SW480 (cell line): ENCODE results near the gene KRTAP9-2.
"Not testable (repeated sequence)": the region's sequence is repeated elsewhere in the genome, so short reads cannot be mapped to it uniquely, and the experiment has no call there.

Experiments
- DNase-seq: peaks from one replicate; pipeline ENCODE4 v3.0.0-alpha.2; 2016; ENCODE audit warnings: low spot score

Gene KRTAP9-2, protein sequence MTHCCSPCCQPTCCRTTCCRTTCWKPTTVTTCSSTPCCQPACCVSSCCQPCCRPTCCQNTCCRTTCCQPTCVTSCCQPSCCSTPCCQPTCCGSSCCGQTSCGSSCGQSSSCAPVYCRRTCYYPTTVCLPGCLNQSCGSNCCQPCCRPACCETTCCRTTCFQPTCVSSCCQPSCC

GRCh38 chr17:41226598-41227095 lies at the start of gene KRTAP9-2:
TSS of gene KRTAP9-2 (plus strand) at chr17:41226648. CDS start at chr17:41226655, 7 bp downstream.
- DNase-seq: not testable (repeated sequence)

GRCh38 chr17:41176744-41177387 lies 49.6 kb upstream of the KRTAP9-2 start:
- no peak for DNase-seq

DNA sequence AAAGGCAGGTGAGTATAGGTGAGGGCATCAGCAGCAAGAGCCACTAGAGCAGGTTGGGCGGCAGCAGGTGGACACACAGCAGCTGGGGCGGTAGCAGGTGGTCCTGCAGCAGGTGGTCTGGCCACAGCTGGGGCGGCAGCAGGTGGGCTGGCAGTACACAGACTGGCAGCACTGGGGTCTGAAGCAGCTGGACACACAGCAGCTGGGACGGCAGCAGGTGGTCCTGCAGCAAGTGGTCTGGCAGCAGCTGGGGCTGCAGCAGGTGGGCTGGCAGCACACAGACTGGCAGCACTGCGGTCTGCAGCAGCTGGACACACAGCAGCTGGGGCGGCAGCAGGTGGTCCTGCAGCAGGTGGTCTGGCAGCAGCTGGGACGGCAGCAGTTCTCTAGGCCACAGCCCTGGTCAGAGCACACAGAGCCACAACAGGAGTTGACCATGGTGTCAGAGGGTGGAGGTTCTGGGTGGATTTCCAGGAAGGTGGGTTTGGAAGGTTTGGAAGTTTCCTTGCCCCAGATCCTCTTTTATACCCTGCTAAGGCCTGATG lies 48.6 kb upstream of the KRTAP9-2 start, which contains the start of gene KRTAP4-2:
KRTAP4-2 (minus strand) TSS at position 495 of the 545 bp plus-strand sequence; CDS start at position 438, 57 bp downstream.
- DNase-seq: no peak

DNA sequence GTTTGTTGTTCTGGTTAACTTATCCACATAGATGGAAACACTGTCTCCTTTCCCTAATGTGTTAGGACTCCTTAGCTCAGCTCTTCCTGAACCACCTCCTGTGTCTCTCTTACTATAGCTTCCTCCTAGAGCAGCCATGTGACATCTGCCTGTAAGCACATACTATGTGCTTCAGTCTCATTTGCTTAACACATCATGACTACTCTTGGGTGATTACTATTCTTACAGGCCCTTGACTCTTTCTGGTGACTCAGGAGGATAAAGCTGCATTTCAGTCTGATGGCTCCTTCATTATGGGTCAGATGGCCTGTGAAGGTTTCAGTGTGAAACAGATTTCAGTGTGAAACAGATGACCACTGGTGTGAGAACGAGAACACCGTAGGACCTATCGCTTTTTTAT lies 48.1 kb upstream of the KRTAP9-2 start:
- no peak for DNase-seq

DNA sequence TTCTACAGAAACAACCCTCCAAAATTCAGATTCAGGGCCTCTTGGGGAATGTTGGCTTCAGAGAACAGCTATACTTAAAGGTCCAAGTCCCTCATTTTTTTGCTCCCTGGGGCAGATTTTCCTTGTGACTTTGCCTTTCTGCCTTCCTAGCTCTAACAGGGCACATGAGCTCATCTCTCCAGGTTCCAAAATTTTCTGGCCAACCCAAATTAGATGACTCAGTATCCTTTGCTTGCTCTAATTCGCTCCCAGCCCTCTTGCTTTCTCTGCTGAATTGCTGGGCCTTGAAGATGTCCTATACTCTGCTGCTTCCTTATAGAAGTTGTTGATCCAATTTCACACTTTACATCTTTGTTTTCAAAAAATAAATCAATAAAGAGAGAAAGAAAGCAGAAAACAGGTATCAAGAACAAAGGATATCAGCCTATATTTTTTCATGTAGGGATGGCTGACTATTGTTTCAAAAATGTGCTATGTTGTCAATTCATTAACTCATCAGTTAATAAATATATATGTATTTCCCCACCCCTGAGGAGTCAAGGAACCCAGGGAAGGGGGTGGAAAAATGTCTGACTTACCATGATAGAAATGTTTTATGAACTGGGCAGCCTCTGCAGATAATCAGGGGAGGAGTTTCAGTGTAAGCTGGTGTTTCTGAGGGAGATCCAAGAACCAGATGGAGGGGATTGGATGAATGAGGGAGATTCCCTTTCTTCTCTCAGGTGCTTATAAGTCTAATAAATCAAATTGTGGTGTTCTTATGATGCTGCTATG lies 47.4 kb upstream of the KRTAP9-2 start:
- DNase-seq: no peak

DNA sequence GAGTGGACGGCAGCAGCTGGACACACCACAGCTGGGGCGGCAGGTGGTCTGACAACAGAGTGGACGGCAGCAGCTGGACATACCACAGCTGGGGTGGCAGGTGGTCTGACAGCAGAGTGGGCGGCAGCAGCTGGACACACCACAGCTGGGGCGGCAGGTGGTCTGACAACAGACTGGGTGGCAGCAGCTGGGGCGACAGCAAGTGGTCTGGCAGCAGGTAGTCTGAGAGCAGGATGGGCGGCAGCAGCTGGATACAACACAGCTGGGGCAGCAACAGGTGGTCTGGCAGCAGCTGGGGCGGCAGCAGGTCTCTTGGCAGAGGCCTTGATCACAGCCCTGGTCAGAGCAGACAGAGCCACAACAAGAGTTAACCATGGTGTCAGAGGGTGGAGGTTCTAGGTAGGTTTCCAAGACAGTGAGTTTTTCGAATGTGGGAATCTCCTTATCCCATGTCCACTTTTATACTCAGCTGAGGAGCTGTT lies 41.9 kb upstream of the KRTAP9-2 start, which contains the start of gene KRTAP4-1:
KRTAP4-1 (minus strand) TSS at position 432 of the 482 bp plus-strand sequence; CDS start at position 375, 57 bp downstream.
- DNase-seq: no peak

GRCh38 chr17:41185001-41185400 lies 41.4 kb upstream of the KRTAP9-2 start:
- no peak for DNase-seq

DNA sequence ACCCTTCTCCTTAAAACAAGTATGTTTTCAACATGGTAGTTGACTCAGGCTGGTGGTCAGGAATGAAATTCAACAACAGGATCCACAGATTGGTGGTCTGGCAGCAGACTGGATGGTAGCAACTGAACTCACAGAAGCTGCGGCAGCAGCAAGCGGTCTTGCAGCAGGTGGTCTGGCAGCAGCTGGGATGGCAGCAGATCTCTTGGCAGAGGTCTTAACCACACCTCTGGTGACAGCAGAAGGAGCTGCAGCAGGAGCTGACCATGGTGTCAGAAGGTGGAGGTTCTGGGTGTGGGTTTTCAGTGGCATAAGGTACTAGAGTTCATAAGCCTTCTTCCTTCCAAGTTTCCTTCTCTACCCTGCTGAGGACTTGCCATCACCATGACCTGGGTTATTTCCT lies 39.6 kb upstream of the KRTAP9-2 start:
- no peak for DNase-seq

GRCh38 chr17:41189837-41190318 lies 36.6 kb upstream of the KRTAP9-2 start, which contains the start of gene KRTAP9-1:
TSS of gene KRTAP9-1 (plus strand) at chr17:41189887. CDS start at chr17:41189887, 0 bp downstream.
- DNase-seq: not testable (repeated sequence)

DNA sequence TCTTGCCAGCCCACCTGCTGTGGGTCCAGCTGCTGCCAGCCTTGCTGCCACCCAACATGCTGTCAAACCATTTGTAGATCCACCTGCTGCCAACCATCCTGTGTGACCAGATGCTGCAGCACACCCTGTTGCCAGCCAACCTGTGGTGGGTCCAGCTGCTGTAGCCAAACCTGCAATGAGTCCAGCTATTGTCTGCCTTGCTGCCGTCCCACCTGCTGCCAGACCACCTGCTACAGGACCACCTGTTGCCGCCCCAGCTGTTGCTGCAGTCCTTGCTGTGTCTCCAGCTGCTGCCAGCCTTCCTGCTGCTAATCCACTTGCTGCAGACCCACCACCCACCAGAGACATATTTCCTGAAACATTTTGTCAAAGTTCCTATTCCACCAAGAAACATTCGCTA lies 36.1 kb upstream of the KRTAP9-2 start:
- DNase-seq: no peak

- no peak for DNase-seq
Observed at GRCh38 chr17:41196068-41196467, 30.4 kb upstream of the KRTAP9-2 start.

DNA sequence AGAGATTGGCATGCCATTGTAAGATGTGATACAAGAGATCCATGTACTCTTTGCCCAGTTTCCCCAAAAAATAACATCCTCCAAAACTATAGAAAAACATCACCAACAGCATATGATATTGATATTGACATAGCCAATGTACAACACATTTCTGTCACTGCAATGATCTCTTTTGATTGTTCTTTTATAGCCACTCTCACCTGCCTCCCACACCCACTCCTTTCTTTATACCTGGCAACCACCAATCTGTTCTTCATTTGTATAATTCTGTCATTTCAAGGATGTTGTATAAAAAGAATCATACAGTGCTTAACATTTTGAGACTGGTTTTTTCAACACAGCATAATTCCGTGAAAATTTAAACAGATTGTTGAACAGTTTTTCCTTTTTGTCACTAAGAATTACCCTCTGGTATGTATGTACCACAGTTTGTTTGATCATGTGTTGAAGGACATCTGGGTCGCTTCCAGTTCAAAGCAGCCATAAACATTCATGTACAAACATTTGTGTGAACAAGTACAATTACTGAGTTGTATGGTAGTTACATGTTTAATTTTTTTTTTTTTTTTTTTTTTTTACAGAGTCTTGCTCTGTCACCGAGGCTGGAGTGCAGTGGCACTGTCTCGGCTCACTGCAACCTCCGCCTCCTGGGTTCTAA lies 26.9 kb upstream of the KRTAP9-2 start:
- DNase-seq: peak; percentile 35

DNA sequence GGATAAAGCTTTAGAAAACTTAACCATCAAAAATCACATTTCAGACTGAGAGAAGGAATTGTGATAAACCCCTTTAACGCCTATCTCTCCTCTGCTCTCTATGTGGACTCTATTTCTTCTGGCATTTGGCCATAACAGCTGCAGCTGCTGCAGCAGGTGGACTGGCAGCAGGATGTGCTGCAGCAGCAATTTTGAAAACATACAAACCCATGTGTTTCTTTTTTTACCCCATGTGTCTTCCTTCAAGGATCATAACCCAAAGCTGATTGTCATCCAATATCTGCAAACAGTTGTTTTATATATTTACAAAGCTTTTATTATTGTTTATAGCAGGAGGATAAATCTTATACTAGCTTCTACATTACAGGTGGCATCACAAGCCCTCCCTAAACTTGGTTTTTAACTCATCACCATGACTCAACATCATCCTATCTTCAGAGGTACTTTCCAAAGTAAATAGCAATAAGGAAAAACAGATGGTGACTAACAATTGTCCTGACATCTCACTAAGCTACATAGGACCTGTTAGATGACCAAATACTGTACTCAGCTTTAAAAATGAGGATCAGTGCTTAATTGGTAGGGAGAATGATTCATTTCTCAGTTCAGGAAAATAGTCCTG lies 14.5 kb upstream of the KRTAP9-2 start:
- peak; percentile 8 for DNase-seq

GRCh38 chr17:41212524-41213169 lies 13.8 kb upstream of the KRTAP9-2 start:
- no peak for DNase-seq

GRCh38 chr17:41215681-41216080 lies 10.8 kb upstream of the KRTAP9-2 start:
- DNase-seq: no peak

DNA sequence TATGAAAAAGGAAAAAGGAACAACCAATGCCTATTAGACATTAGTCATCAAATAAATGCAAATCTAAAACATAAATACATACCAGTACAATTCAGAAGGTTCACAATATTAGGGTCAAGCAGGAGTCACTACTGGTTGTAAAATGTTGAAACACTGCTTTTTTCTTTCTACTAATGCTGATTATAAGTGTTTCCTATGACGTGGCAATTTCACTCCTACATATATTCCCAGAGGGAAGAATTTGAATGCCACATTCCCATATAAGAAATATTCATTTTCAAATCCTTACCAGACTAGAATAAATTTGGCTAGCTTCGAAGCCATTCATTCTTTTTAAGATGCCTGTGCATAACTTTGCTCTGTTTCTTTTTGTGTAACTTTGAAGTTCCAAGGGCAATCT lies 2.6 kb upstream of the KRTAP9-2 start:
- DNase-seq: no peak

DNA sequence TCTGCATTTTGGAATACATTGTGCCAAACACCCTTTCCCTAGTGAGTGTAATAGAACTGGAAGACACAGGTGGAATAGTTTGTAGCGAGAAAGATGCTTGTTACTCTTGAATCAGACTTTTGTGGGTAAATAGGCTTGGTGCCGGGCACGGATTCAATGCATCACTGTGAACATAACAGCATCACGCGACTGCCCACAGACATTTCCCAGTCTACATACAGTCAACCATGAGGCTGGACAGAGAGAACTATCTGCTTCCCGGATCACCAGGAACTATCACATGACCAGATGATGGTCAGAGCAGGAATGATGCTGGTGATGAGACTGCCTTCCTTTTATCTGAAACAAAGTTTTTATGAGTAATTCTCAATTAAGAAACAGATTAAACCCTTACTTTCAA lies 397 bp upstream of the KRTAP9-2 start:
- no peak for DNase-seq

DNA sequence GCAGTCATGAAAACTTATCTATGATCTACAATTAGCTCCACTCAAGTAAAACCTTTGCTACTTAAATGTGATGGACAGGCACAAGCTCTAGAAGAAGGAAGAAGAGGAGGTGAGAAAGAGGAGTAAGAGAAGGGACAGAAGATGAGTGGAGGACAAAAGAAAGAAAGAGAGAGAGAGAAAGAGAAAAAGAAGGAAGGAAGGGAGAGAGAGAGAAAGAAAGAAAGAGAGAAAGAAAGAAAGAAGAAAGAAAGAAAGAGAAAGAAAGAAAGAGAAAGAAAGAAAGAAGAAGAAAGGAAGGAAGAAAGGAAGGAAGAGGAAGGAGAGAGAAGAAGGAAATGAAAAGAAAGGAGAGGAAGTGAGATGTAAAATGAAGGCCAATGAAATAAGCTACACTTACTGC lies 3.6 kb downstream of the KRTAP9-2 start:
- no peak for DNase-seq

DNA sequence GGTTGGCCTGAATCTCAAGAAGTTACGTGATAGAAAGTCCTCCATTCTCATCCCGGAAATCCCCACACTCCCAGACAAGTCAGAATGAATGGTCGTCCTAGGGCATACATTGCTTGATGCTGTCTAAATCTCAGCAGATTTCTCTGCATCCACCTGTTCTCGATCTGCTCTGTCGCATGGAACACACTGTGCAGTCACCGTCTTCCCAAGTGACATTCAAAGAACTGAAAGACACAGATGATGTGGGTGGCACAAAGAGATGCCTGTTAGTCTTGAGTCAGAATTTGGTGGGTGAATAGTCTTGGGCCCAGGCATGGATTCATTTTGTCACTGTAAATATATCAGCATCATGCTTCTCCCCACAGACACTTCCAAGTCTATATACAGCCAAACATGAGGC lies 5.3 kb downstream of the KRTAP9-2 start:
- DNase-seq: no peak

- DNase-seq: not testable (repeated sequence)
Observed at GRCh38 chr17:41232399-41233105, 6.1 kb downstream of the KRTAP9-2 start, which contains the start of gene KRTAP9-3. TSS of gene KRTAP9-3 (plus strand) at chr17:41232449. CDS start at chr17:41232502, 53 bp downstream.
